PC-3 (cell line): ENCODE data around the gene SSRP1.

ENCODE experiments used
- CTCF ChIP-seq: fragments of 300-600 bp; sonication (generic); conservative IDR thresholded peaks from 2 replicates; pipeline ENCODE4 v1.5.1; 2017; ENCODE audit warnings: antibody characterized with exemption, low read depth, mild to moderate bottlenecking, low read length
- EZH2 ChIP-seq: fragments of 300-600 bp; sonication (generic); IDR thresholded peaks from one replicate; pipeline ENCODE4 v1.6.1; 2017; ENCODE audit warnings: antibody characterized with exemption, mild to moderate bottlenecking, low read length; ENCODE audit not compliant: unreplicated experiment
- EZH2phosphoT487 ChIP-seq: fragments of 300-600 bp; sonication (generic); IDR thresholded peaks from 2 replicates; pipeline ENCODE4 v1.6.1; 2018; ENCODE audit warnings: mild to moderate bottlenecking, antibody characterized with exemption, low read length, borderline replicate concordance

DNA sequence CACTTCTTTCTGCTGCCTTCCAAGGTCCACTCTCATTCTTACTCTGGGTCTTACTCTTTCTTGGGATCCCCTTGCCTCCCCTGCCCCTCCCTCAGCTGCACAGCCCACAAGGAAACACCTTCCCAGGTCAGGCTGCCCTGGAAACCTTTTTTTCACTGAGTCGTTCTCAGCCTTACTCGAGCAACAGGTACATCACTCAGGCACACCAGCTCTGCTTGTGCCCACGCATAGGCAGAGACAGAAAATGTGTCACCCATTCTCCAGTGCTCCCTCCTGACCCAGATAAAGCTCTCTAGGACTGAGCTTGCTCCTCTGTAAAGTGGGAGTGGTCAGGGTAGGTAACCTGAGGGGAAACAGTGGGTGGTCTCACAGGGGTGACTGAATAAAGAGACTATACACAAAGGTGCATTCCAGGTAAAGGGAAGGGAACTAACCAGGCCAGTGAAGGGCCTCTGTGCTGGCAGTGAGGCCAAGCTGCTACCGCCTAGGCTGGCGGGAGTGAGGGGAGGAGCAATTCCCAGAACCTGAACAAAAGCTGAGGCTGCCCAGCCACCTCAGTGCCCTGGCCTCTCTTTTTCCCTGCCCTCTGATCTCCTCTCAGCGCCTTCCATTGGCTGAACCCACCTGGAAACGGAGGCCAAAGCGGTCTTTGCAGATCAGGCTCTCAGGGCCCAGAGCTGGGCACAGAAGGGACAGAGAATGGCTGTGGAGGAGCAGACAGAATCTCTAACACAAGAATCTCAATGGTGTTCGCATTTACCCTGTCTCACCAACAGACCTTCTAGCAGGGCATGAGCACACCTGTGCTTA lies 29.4 kb upstream of the SSRP1 start:
- TF ChIP-seq CTCF (no peak), EZH2 (no peak), EZH2phosphoT487 (no peak)
